ENCODE results near the gene TTLL11. TPM values are rescaled to one million over a fixed set of nuclear protein-coding genes. Genes with fewer than 3 reads are reported as not detected.

TTLL11 gene
- polyA plus RNA-seq, 1 donor from 2014 or later: 8.0 TPM

- H3K4me2 ChIP-seq (ENCODE audit: low read length): no peak overlapping the region
- H3K27me3 ChIP-seq (ENCODE audit: insufficient read depth, low read depth, low read length): no peaks in the 10 kb centered on the region
- H3K4me3 ChIP-seq (ENCODE audit: low read length): no peak overlapping the region
- H2AFZ ChIP-seq (ENCODE audit: low read depth, low read length): no peak overlapping the region
- no peaks in the 10 kb centered on the region for H3K9me2 ChIP-seq (ENCODE audit: insufficient read depth, low read length)
- no peak overlapping the region for H3K27ac ChIP-seq (ENCODE audit: low read length)
- no peaks in the 10 kb centered on the region for H3K79me2 ChIP-seq (replicated peaks; ENCODE audit: insufficient read depth, low read length)
- TF ChIP-seq MXI1 (conservative IDR thresholded peaks at IDR 0.05; ENCODE audit: poor library complexity, severe bottlenecking): no peak
- TF ChIP-seq EZH2 (IDR thresholded peaks at IDR 0.05; ENCODE audit: borderline replicate concordance, insufficient read depth, low read length, poor library complexity, severe bottlenecking): no peak
- TF ChIP-seq TAF1 (IDR thresholded peaks at IDR 0.05; ENCODE audit: low read depth): no peak
- no peak for TF ChIP-seq RAD21 (conservative IDR thresholded peaks at IDR 0.05)
- no peak for TF ChIP-seq REST (IDR thresholded peaks at IDR 0.05; ENCODE audit: borderline replicate concordance)
- no peak for TF ChIP-seq CTCF (IDR thresholded peaks at IDR 0.05; ENCODE audit: poor library complexity, severe bottlenecking)
- TF ChIP-seq EP300 (conservative IDR thresholded peaks at IDR 0.05; ENCODE audit: poor library complexity, severe bottlenecking): no peak
- TF ChIP-seq POLR2AphosphoS5 (IDR thresholded peaks at IDR 0.05): no peak
- no peaks in the 10 kb centered on the region for H3F3A ChIP-seq (ENCODE audit: insufficient read depth, low read length, poor library complexity, severe bottlenecking)
- no peaks in the 10 kb centered on the region for H3K36me3 ChIP-seq (ENCODE audit: insufficient read depth, low read length)
- no peak overlapping the region for H3K9ac ChIP-seq (ENCODE audit: low read length)
- no peaks in the 10 kb centered on the region for H4K20me1 ChIP-seq (ENCODE audit: insufficient read depth)
- no peaks in the 10 kb centered on the region for H3K9me3 ChIP-seq (ENCODE audit: low read length)
Observed at GRCh38 chr9:121975801-121976277, 117.3 kb downstream of the TTLL11 start.

GRCh38 chr9:121974421-121974820 lies 118.7 kb downstream of the TTLL11 start:
- no peak overlapping the region for H3K4me3 ChIP-seq (ENCODE audit: low read length)
- no peak overlapping the region for H3K4me2 ChIP-seq (ENCODE audit: low read length)
- H3F3A ChIP-seq (ENCODE audit: insufficient read depth, low read length, poor library complexity, severe bottlenecking): no peaks in the 10 kb centered on the region
- no peaks in the 10 kb centered on the region for H4K20me1 ChIP-seq (ENCODE audit: insufficient read depth)
- H3K27me3 ChIP-seq (ENCODE audit: insufficient read depth, low read depth, low read length): no peaks in the 10 kb centered on the region
- H3K9ac ChIP-seq (ENCODE audit: low read length): no peak overlapping the region
- H3K9me2 ChIP-seq (ENCODE audit: insufficient read depth, low read length): no peaks in the 10 kb centered on the region
- no peaks in the 10 kb centered on the region for H3K79me2 ChIP-seq (replicated peaks; ENCODE audit: insufficient read depth, low read length)
- no peaks in the 10 kb centered on the region for H3K36me3 ChIP-seq (ENCODE audit: insufficient read depth, low read length)
- no peak overlapping the region for H2AFZ ChIP-seq (ENCODE audit: low read depth, low read length)
- no peaks in the 10 kb centered on the region for H3K9me3 ChIP-seq (ENCODE audit: low read length)
- no peak overlapping the region for H3K27ac ChIP-seq (ENCODE audit: low read length)
- TF ChIP-seq RAD21 (conservative IDR thresholded peaks at IDR 0.05): no peak
- no peak for TF ChIP-seq REST (IDR thresholded peaks at IDR 0.05; ENCODE audit: borderline replicate concordance)
